ENCODE results near the gene SLC47A1. TPM values are rescaled to one million over a fixed set of nuclear protein-coding genes. Genes with fewer than 3 reads are reported as not detected.

The SLC47A1 gene
- total and polyA plus RNA-seq, 2 of the 4 experiments (the other 2 are of a cell fraction): not detected

DNA sequence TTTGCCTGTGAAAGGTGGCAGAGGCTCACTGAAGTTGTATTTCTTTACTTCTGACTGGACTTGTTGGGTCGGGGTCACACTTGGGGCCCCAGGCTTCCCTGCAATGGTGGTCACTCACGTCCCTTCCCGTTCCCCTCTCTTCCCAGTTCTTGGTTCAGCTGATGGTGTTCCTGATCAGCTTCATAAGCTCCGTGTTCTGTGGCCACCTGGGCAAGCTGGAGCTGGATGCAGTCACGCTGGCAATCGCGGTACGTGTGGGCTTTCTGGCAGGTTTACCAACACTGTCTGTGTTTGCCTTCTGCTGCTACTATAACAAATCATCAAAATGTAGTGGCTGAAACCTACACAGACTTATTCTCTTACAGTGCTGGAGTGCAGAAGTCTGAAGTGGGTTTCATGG, 8.6 kb downstream of the SLC47A1 start:
- no peak for ATAC-seq (ENCODE audit: low read depth)
- intact Hi-C loops (cut with micrococcal nuclease): no loop called here
- Histone ChIP-seq H2AK9ac (replicated peaks; ENCODE audit: low read depth, low read length, poor library complexity) (no peak overlapping the region), H3K4me1 (ENCODE audit: control insufficient read depth, insufficient read depth, low read length) (no peaks in the 10 kb centered on the region), H4K8ac (ENCODE audit: low read depth in 2 of 2, low read length in 2 of 2) (no peak overlapping the region), H2AK5ac (ENCODE audit: low read depth, low read length) (no peak overlapping the region), H4K5ac (ENCODE audit: low read depth, low read length) (no peak overlapping the region), H3K36me3 (ENCODE audit: control insufficient read depth, insufficient read depth, low read length) (no peaks in the 10 kb centered on the region), H3K27ac (ENCODE audit: insufficient read depth, low read length) (no peak overlapping the region), H3K9ac (ENCODE audit: low read depth, low read length) (no peak overlapping the region), H3K79me1 (ENCODE audit: low read depth in 1 of 2, low read length in 2 of 2) (no peaks in the 10 kb centered on the region), H2BK5ac (ENCODE audit: low read depth, low read length, poor library complexity, severe bottlenecking) (no peak overlapping the region), H3K18ac (ENCODE audit: low read depth, low read length) (no peak overlapping the region), H3K4ac (ENCODE audit: low read depth, low read length) (no peak overlapping the region), H3K9me1 (ENCODE audit: insufficient read depth, low read length) (no peaks in the 10 kb centered on the region), H3K23ac (ENCODE audit: low read depth, low read length) (no peak overlapping the region), H2BK15ac (ENCODE audit: low read depth, low read length) (no peak overlapping the region), H3K9me3 (ENCODE audit: control insufficient read depth, insufficient read depth, low read length) (no peaks in the 10 kb centered on the region), H3K14ac (replicated peaks; ENCODE audit: low read depth, low read length) (no peak overlapping the region), H4K20me1 (ENCODE audit: insufficient read depth, low read length) (no peaks in the 10 kb centered on the region), H3K56ac (ENCODE audit: extremely low read depth, insufficient read depth, low read length) (no peak overlapping the region), H3K27me3 (ENCODE audit: control insufficient read depth, insufficient read depth, low read length) (peaks cover 35% of the 10 kb centered on the region), H4K91ac (ENCODE audit: insufficient read depth, low read depth, low read length) (no peak overlapping the region), H3K4me3 (ENCODE audit: insufficient read depth, low read depth, low read length) (no peak overlapping the region), H2BK20ac (ENCODE audit: low read depth, low read length) (no peak overlapping the region), H3K4me2 (ENCODE audit: low read depth, low read length) (no peak overlapping the region), H2AFZ (replicated peaks; ENCODE audit: low read length, poor library complexity) (no peak overlapping the region), H2BK120ac (ENCODE audit: low read depth, low read length) (no peak overlapping the region)
- dilution Hi-C loops (cut with HindIII; ENCODE audit: low sequenced_read_pairs, unreplicated experiment): no loop called here
- BruUV-seq (replicated peaks): no TSS peak
- in situ Hi-C loops (cut with MboI; ENCODE audit: low sequenced_read_pairs): no loop called here
- no peak for DNase-seq
- POLR2A ChIA-PET (ENCODE audit: unreplicated experiment): no interaction called here
- no peak for TF ChIP-seq NFE2L2 (IDR thresholded peaks at IDR 0.05; ENCODE audit: low read depth, low read length)
- TF ChIP-seq, protein P1, sequence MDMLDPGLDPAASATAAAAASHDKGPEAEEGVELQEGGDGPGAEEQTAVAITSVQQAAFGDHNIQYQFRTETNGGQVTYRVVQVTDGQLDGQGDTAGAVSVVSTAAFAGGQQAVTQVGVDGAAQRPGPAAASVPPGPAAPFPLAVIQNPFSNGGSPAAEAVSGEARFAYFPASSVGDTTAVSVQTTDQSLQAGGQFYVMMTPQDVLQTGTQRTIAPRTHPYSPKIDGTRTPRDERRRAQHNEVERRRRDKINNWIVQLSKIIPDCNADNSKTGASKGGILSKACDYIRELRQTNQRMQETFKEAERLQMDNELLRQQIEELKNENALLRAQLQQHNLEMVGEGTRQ (IDR thresholded peaks at IDR 0.05; ENCODE audit: low read depth, low read length): no peak
- no peak for TF ChIP-seq RFX5 (IDR thresholded peaks at IDR 0.05; ENCODE audit: low read depth, low read length)
- no peak for TF ChIP-seq FOS (IDR thresholded peaks at IDR 0.05; ENCODE audit: low read depth, low read length)
- no peak for TF ChIP-seq BHLHE40 (IDR thresholded peaks at IDR 0.05; ENCODE audit: low read depth, low read length)
- TF ChIP-seq, protein P2, sequence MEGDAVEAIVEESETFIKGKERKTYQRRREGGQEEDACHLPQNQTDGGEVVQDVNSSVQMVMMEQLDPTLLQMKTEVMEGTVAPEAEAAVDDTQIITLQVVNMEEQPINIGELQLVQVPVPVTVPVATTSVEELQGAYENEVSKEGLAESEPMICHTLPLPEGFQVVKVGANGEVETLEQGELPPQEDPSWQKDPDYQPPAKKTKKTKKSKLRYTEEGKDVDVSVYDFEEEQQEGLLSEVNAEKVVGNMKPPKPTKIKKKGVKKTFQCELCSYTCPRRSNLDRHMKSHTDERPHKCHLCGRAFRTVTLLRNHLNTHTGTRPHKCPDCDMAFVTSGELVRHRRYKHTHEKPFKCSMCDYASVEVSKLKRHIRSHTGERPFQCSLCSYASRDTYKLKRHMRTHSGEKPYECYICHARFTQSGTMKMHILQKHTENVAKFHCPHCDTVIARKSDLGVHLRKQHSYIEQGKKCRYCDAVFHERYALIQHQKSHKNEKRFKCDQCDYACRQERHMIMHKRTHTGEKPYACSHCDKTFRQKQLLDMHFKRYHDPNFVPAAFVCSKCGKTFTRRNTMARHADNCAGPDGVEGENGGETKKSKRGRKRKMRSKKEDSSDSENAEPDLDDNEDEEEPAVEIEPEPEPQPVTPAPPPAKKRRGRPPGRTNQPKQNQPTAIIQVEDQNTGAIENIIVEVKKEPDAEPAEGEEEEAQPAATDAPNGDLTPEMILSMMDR (conservative IDR thresholded peaks at IDR 0.05; ENCODE audit: low read depth, low read length): no peak
- no peak for TF ChIP-seq RAD21 (IDR thresholded peaks at IDR 0.05; ENCODE audit: low read length)
- no peak for TF ChIP-seq POLR2A (IDR thresholded peaks at IDR 0.05; ENCODE audit: low read depth, low read length)
- no peak for TF ChIP-seq CEBPB (IDR thresholded peaks at IDR 0.05; ENCODE audit: low read depth, low read length)
- TF ChIP-seq RCOR1 (IDR thresholded peaks at IDR 0.05; ENCODE audit: insufficient replicate concordance, low read length): no peak
- TF ChIP-seq MXI1 (IDR thresholded peaks at IDR 0.05; ENCODE audit: borderline replicate concordance, low read depth, low read length): no peak
- no peak for TF ChIP-seq MAFK (IDR thresholded peaks at IDR 0.05; ENCODE audit: low read depth, low read length)
- no peak for TF ChIP-seq SMC3 (IDR thresholded peaks at IDR 0.05; ENCODE audit: low read depth, low read length)
- TF ChIP-seq MAZ (IDR thresholded peaks at IDR 0.05; ENCODE audit: borderline replicate concordance, low read depth, low read length): no peak
- TF ChIP-seq, protein P3, sequence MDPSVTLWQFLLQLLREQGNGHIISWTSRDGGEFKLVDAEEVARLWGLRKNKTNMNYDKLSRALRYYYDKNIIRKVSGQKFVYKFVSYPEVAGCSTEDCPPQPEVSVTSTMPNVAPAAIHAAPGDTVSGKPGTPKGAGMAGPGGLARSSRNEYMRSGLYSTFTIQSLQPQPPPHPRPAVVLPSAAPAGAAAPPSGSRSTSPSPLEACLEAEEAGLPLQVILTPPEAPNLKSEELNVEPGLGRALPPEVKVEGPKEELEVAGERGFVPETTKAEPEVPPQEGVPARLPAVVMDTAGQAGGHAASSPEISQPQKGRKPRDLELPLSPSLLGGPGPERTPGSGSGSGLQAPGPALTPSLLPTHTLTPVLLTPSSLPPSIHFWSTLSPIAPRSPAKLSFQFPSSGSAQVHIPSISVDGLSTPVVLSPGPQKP (IDR thresholded peaks at IDR 0.05; ENCODE audit: borderline replicate concordance, low read depth, low read length): no peak
- TF ChIP-seq CHD1 (IDR thresholded peaks at IDR 0.05; ENCODE audit: low read depth, low read length): no peak
- CTCF ChIA-PET: no interaction called here
- 94% methylated on average over 5 of the region's 8 CpGs; no CpG with 5 or more reads in 1 of the 2 experiments for WGBS, 2 experiments (ENCODE audit: extremely low coverage in 2 of 2, insufficient read length in 1 of 2)

Data from IMR-90 (cell line).